ENCODE measurements around the gene ZEB2. TPM values are rescaled to one million over a fixed set of nuclear protein-coding genes. Genes with fewer than 3 reads are reported as not detected.

ZEB2 gene
- total RNA-seq, 4 donors from 2014 or later = 35.9 to 177 (median 120) TPM

DNA sequence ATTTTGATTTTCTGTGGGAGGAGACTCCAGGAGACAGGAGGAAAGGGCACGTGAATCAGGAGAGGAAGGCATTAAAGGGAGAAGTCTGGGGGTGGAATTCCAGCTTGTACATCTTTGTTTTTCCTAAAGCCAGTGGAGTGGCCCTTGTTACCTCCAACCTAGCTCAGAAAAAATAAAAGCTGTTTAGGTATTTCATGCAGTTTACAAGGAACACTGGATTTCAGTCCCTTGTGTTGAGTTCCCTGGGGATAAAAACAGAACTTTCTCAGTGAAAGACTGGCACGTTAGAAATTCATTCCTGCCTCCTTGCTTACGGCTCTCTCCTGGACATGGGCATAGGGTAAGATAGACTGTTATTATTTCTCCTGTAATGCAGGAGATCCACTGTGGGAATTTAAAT is 170.2 kb downstream of the ZEB2 start:
- Histone ChIP-seq H3K9me3 (no peaks in the 10 kb centered on the region), H3K27me3 (no peaks in the 10 kb centered on the region), H3K27ac (peak overlapping the region in 1 of 2 donors; percentile 35), H3K4me1 (no peaks in the 10 kb centered on the region), H3K36me3 (no peaks in the 10 kb centered on the region), H3K4me3 (no peak overlapping the region)
- TF ChIP-seq, protein P1, sequence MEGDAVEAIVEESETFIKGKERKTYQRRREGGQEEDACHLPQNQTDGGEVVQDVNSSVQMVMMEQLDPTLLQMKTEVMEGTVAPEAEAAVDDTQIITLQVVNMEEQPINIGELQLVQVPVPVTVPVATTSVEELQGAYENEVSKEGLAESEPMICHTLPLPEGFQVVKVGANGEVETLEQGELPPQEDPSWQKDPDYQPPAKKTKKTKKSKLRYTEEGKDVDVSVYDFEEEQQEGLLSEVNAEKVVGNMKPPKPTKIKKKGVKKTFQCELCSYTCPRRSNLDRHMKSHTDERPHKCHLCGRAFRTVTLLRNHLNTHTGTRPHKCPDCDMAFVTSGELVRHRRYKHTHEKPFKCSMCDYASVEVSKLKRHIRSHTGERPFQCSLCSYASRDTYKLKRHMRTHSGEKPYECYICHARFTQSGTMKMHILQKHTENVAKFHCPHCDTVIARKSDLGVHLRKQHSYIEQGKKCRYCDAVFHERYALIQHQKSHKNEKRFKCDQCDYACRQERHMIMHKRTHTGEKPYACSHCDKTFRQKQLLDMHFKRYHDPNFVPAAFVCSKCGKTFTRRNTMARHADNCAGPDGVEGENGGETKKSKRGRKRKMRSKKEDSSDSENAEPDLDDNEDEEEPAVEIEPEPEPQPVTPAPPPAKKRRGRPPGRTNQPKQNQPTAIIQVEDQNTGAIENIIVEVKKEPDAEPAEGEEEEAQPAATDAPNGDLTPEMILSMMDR (IDR thresholded peaks at IDR 0.05) = no peak
- no peak for TF ChIP-seq POLR2A (IDR thresholded peaks at IDR 0.05)
- intact Hi-C loops (cut with DNase I; ENCODE audit: low total_unique reads) = no loop called here
- no peak for DNase-seq

DNA sequence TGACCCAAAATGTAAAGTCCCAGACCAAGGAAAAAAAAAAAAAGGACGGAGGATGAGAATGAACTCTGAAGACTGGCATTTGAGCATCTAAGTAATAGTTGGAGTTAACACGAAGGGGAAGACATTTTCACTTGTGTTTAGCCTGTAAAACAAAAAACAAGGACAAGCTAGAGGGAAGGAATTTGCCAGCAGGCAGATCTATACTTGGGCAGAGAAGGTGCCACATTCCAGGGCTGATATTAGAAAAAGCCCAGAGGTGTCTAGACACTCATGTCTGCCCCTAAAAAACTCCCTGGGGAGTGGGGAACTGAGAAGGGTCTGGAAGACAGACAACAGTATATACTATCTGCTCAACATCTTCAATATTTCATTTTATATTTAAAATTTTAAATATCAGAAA is 171.1 kb downstream of the ZEB2 start:
- intact Hi-C loops (cut with DNase I; ENCODE audit: low total_unique reads) = no loop called here
- DNase-seq = no peak
- H3K27ac ChIP-seq = no peak overlapping the region
- no peaks in the 10 kb centered on the region for H3K9me3 ChIP-seq
- no peaks in the 10 kb centered on the region for H3K27me3 ChIP-seq
- no peaks in the 10 kb centered on the region for H3K36me3 ChIP-seq
- H3K4me3 ChIP-seq = no peak overlapping the region
- no peaks in the 10 kb centered on the region for H3K4me1 ChIP-seq
- no peak for TF ChIP-seq POLR2A (IDR thresholded peaks at IDR 0.05)
- TF ChIP-seq, protein P1 (IDR thresholded peaks at IDR 0.05) = no peak

DNA sequence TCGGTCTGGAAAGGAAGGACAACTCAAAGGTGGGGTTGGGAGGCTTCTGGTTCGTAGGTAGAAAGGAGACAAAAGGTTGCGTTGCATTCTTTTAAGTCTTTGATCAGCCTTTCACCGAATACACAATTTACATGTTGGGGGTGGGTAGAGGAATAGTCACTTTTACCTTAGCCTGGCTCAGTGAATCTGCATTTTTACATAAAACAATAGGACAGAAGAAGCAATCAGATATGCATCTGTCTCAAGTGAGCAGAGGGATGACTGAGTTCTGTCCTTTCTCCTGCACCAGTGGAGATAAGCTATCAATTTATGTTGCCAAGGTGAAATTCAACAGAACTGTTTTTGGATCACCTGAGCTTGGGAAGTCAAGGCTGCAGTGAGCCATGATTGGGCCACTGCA is 173.7 kb downstream of the ZEB2 start:
- Histone ChIP-seq H3K4me3 (no peak overlapping the region), H3K9me3 (no peaks in the 10 kb centered on the region), H3K36me3 (no peaks in the 10 kb centered on the region), H3K4me1 (no peaks in the 10 kb centered on the region), H3K27me3 (no peaks in the 10 kb centered on the region), H3K27ac (no peak overlapping the region)
- TF ChIP-seq POLR2A (IDR thresholded peaks at IDR 0.05) = no peak
- TF ChIP-seq, protein P1 (IDR thresholded peaks at IDR 0.05) = no peak
- intact Hi-C loops (cut with DNase I; ENCODE audit: low total_unique reads) = no loop called here
- DNase-seq = no peak

DNA sequence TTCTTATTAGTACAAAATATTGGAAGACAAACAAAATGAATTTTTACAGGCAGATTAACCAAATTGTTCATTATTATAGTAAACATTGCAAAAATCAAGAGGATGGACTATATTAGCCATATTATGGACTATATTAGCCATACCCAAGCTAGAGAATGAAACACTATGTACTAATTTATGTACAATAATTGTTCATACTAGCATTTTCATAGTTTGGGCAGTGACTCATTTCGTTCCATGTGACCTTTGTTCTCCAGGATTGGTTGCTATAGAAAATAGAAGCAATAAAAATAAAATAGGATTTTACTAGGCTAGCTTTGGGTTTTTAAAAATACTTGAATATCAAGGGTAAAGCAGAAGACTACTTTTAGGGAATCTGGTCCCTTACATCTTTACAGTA is 176.8 kb downstream of the ZEB2 start:
- Histone ChIP-seq H3K36me3 (no peaks in the 10 kb centered on the region), H3K4me3 (no peak overlapping the region), H3K9me3 (no peaks in the 10 kb centered on the region), H3K4me1 (no peaks in the 10 kb centered on the region), H3K27me3 (no peaks in the 10 kb centered on the region), H3K27ac (no peak overlapping the region)
- intact Hi-C loops (cut with DNase I; ENCODE audit: low total_unique reads) = no loop called here
- no peak for DNase-seq
- TF ChIP-seq, protein P1 (IDR thresholded peaks at IDR 0.05) = no peak
- TF ChIP-seq POLR2A (IDR thresholded peaks at IDR 0.05) = no peak

DNA sequence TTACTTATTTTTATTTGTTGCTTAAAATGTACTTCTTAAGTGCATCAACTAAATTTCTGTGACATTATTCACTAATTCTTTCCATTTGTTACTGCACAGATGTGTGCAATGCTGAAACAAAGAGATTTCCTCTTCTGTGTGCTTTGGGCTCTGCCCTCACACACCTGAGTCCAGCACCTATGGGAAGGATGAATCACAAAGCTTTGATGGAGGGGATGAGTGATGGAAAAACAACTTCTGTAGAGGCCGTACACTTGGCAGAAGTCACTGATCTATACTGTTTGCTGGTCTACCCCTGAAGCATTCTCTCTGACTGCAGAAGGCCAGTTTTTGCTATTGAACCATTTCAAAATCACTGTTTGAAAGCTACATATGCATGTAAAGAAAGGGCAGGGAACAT is 178.4 kb downstream of the ZEB2 start:
- no peak overlapping the region for H3K4me3 ChIP-seq
- no peaks in the 10 kb centered on the region for H3K27me3 ChIP-seq
- H3K36me3 ChIP-seq = no peaks in the 10 kb centered on the region
- H3K9me3 ChIP-seq = no peaks in the 10 kb centered on the region
- intact Hi-C loops (cut with DNase I; ENCODE audit: low total_unique reads) = no loop called here
- no peak for DNase-seq
- H3K27ac ChIP-seq = no peak overlapping the region
- TF ChIP-seq, protein P1 (IDR thresholded peaks at IDR 0.05) = no peak
- TF ChIP-seq POLR2A (IDR thresholded peaks at IDR 0.05) = no peak
- H3K4me1 ChIP-seq = no peaks in the 10 kb centered on the region

Measured in uterus (tissue), 4 donors.